ENCODE results near the gene ANKRD33B.

DNA sequence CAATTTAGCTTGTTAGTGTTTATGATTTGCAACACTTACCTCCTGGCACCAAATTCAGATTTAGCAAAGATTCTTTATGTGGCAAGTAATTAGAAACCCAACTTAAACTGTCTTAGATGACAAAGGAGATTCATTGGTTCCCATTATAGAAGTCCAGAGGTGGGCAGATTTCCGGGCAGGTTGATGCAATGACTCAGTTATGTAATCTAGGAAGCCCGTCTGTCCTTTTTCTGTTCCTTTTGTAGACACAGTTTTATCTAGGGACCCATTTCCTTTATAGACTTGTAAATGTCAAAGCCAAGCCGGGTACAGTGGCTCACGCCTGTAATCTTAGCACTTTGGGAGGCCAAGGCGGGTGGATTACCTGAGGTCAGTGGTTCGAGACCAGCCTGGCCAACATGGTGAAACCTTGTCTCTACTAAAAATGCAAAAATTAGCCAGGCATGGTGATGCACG is 20.3 kb upstream of the ANKRD33B start:
- TF ChIP-seq SP2 (IDR thresholded peaks at IDR 0.05; ENCODE audit: low read length) (no peak), SIX5 (IDR thresholded peaks at IDR 0.05; ENCODE audit: low read depth, low read length) (no peak), RAD21 (IDR thresholded peaks at IDR 0.05 in 1 of 2, conservative IDR thresholded peaks at IDR 0.05 in 1 of 2; ENCODE audit: low read depth in 2 of 2, low read length in 2 of 2) (no peak), POLR2A (IDR thresholded peaks at IDR 0.05; ENCODE audit: control extremely low read depth in 1 of 2, low read depth in 2 of 2, low read length in 2 of 2) (no peak), TEAD4 (IDR thresholded peaks at IDR 0.05; ENCODE audit: low read depth, low read length) (no peak), GABPA (IDR thresholded peaks at IDR 0.05; ENCODE audit: borderline replicate concordance, insufficient read depth, low read length) (no peak), CREB1 (IDR thresholded peaks at IDR 0.05) (no peak), RFX5 (IDR thresholded peaks at IDR 0.05; ENCODE audit: borderline replicate concordance, low read depth, low read length) (no peak), PHF8 (conservative IDR thresholded peaks at IDR 0.05; ENCODE audit: low read depth, low read length) (no peak), SRF (IDR thresholded peaks at IDR 0.05; ENCODE audit: low read depth, low read length) (no peak), EP300 (IDR thresholded peaks at IDR 0.05; ENCODE audit: borderline replicate concordance in 1 of 2, low read depth in 2 of 2, low read length in 2 of 2) (no peak)
- TF ChIP-seq, protein P1, sequence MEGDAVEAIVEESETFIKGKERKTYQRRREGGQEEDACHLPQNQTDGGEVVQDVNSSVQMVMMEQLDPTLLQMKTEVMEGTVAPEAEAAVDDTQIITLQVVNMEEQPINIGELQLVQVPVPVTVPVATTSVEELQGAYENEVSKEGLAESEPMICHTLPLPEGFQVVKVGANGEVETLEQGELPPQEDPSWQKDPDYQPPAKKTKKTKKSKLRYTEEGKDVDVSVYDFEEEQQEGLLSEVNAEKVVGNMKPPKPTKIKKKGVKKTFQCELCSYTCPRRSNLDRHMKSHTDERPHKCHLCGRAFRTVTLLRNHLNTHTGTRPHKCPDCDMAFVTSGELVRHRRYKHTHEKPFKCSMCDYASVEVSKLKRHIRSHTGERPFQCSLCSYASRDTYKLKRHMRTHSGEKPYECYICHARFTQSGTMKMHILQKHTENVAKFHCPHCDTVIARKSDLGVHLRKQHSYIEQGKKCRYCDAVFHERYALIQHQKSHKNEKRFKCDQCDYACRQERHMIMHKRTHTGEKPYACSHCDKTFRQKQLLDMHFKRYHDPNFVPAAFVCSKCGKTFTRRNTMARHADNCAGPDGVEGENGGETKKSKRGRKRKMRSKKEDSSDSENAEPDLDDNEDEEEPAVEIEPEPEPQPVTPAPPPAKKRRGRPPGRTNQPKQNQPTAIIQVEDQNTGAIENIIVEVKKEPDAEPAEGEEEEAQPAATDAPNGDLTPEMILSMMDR (IDR thresholded peaks at IDR 0.05; ENCODE audit: control extremely low read depth in 1 of 3, insufficient read depth in 1 of 3, low read depth in 1 of 3, low read length in 3 of 3) = no peak
